Mesendoderm (in vitro differentiated cells): Measurements from ENCODE around the gene MS4A4A.

ENCODE experiments used
- DNase-seq: peaks from one replicate; pipeline ENCODE4 v3.0.0; 2013
- H2AK5ac ChIP-seq: 2 replicates; pipeline ENCODE4 v1.6.1; 2013; ENCODE audit warnings: low read length, inconsistent platforms
- H2BK120ac ChIP-seq: 2 replicates; pipeline ENCODE4 v1.6.1; 2013; ENCODE audit warnings: low read depth, mild to moderate bottlenecking, low read length, moderate library complexity, mixed read lengths
- H2BK15ac ChIP-seq: replicated peaks from 2 replicates; pipeline ENCODE4 v1.6.1; 2013; ENCODE audit warnings: low read depth, mild to moderate bottlenecking, moderate library complexity
- H2BK5ac ChIP-seq: 2 replicates; pipeline ENCODE4 v1.6.1; 2013; ENCODE audit warnings: low read length, inconsistent platforms
- H3K18ac ChIP-seq: 2 replicates; pipeline ENCODE4 v1.6.1; 2013; ENCODE audit warnings: mild to moderate bottlenecking, low read length, mixed read lengths
- H3K23ac ChIP-seq: one replicate; pipeline ENCODE4 v1.6.1; 2013; ENCODE audit warnings: low read length
- H3K27ac ChIP-seq: 2 replicates; pipeline ENCODE4 v1.5.1; 2013; ENCODE audit warnings: low read depth, mild to moderate bottlenecking, inconsistent platforms, low read length, moderate library complexity
- H3K27me3 ChIP-seq: 2 replicates; pipeline ENCODE4 v1.6.1; 2013; ENCODE audit warnings: low read length, control low read depth, mild to moderate bottlenecking, inconsistent platforms; ENCODE audit not compliant: insufficient read depth, poor library complexity
- H3K36me3 ChIP-seq: 2 replicates; pipeline ENCODE4 v1.6.1; 2013; ENCODE audit warnings: low read length, inconsistent platforms; ENCODE audit not compliant: control insufficient read depth, insufficient read depth
- H3K4ac ChIP-seq: one replicate; pipeline ENCODE4 v1.6.1; 2013; ENCODE audit warnings: low read depth, mild to moderate bottlenecking, low read length, moderate library complexity
- H3K4me1 ChIP-seq: 2 replicates; pipeline ENCODE4 v1.6.1; 2013; ENCODE audit warnings: low read depth, low read length, inconsistent platforms; ENCODE audit not compliant: control insufficient read depth
- H3K4me2 ChIP-seq: 2 replicates; pipeline ENCODE4 v1.6.1; 2013; ENCODE audit warnings: low read length
- H3K4me3 ChIP-seq: 2 replicates; pipeline ENCODE4 v1.5.1; 2013; ENCODE audit warnings: mild to moderate bottlenecking, low read length
- H3K56ac ChIP-seq: one replicate; pipeline ENCODE4 v1.6.1; 2013; ENCODE audit warnings: low read length
- H3K79me1 ChIP-seq: 2 replicates; pipeline ENCODE4 v1.6.1; 2013; ENCODE audit warnings: low read length, inconsistent platforms
- H3K79me2 ChIP-seq: 2 replicates; pipeline ENCODE4 v1.6.1; 2013; ENCODE audit warnings: mild to moderate bottlenecking, low read length; ENCODE audit not compliant: control insufficient read depth, insufficient read depth
- H3K9ac ChIP-seq: 2 replicates; pipeline ENCODE4 v1.6.1; 2013; ENCODE audit warnings: low read length, inconsistent platforms
- H4K5ac ChIP-seq: one replicate; pipeline ENCODE4 v1.6.1; 2013; ENCODE audit warnings: low read length
- H4K8ac ChIP-seq: one replicate; pipeline ENCODE4 v1.6.1; 2013; ENCODE audit warnings: low read depth, mild to moderate bottlenecking, control low read depth, low read length, moderate library complexity
- WGBS: extraction: QIAGEN DNeasy Blood & Tissue Kit; methylation state at CpG from one replicate; pipeline ENCODE4 v1.1.7; 2013; ENCODE audit warnings: low lambda C conversion rate, missing lambda C conversion rate; ENCODE audit not compliant: insufficient coverage; ENCODE audit errors: extremely low coverage; 5-methylcytosine and 5-hydroxymethylcytosine counted together

The MS4A4A gene

DNA sequence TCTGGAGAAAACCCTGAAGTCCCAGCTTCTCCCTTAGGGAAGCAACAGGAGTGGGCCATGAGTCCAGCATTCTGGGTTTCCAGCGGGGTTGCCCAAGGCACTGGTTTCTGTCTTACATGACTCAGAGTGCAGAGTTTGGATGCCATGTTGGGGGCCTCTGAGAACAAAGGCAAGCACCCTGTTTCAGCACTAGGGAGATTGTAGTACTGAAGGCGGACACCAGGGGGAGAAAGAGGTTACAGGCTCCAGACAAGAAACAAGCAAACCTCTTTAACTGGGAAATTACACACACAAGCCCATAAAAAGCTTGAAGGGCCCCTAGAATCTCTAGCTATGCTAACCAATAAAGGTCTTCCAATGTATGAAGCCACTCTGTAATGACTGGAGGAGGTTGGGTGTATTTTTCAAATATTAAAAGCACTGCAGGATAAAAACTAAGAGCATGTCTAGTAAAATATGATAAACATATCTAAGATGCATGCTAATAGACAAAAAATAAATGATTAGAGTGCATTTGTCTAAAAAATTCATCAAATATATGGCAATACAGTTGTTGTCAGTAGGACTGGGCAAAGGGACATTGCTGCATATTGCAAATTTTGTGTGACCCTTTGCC lies 53.6 kb downstream of the MS4A4A start:
- Histone ChIP-seq H4K5ac (no peak overlapping the region), H3K4ac (no peak overlapping the region), H3K56ac (no peak overlapping the region), H4K8ac (peak overlapping the region; percentile 39), H3K79me1 (no peaks in the 10 kb centered on the region), H3K4me1 (no peaks in the 10 kb centered on the region), H2BK120ac (no peak overlapping the region), H3K27ac (no peak overlapping the region), H3K4me2 (no peak overlapping the region), H3K23ac (no peak overlapping the region), H2BK15ac (no peak overlapping the region), H3K27me3 (no peaks in the 10 kb centered on the region), H3K18ac (no peak overlapping the region), H3K9ac (no peak overlapping the region), H3K4me3 (no peak overlapping the region), H2AK5ac (no peak overlapping the region), H2BK5ac (no peak overlapping the region), H3K79me2 (no peaks in the 10 kb centered on the region), H3K36me3 (no peaks in the 10 kb centered on the region)
- DNase-seq, result peak; percentile 89
- WGBS, result no CpG with 5 or more reads among the region's 2 CpGs

DNA sequence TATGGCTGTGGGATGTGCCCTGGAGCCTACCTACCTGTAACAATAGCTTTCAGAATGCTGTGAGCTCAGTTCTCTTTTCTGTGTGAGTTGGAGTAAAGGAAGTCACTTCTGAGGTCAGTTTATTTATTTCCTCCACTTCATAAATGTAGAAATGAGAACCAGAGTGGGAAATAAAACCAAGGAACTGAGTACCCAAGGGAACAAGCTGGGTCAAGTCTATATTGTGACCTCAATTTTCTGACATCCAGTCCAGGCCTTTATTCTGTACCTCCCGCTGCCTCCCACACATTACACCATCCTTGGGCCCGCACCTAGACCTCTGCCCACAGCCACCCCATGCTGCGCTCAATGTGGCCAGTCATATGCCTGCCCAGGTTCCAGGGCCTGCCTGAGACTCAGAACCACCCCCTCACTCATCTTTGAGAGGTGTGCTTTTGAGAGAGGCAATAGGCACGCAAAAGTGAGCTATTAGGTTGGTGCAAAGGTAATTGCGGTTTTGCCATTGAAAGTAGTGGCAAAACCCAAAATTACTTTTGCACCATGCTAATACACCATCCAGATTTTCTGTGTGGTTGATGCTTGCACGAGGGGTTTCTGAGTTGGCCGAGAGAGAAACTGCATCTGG lies 56.4 kb downstream of the MS4A4A start:
- H3K79me2 ChIP-seq, result no peaks in the 10 kb centered on the region
- no peak overlapping the region for H3K4me3 ChIP-seq
- no peak overlapping the region for H3K18ac ChIP-seq
- H4K8ac ChIP-seq, result no peak overlapping the region
- H3K4me2 ChIP-seq, result no peak overlapping the region
- H3K36me3 ChIP-seq, result no peaks in the 10 kb centered on the region
- H2BK5ac ChIP-seq, result no peak overlapping the region
- WGBS, result no CpG with 5 or more reads among the region's 7 CpGs
- H4K5ac ChIP-seq, result no peak overlapping the region
- no peak overlapping the region for H3K27ac ChIP-seq
- no peak for DNase-seq
- H2BK15ac ChIP-seq, result no peak overlapping the region
- no peak overlapping the region for H3K56ac ChIP-seq
- H3K9ac ChIP-seq, result no peak overlapping the region
- H2AK5ac ChIP-seq, result no peak overlapping the region
- no peak overlapping the region for H3K4ac ChIP-seq
- no peaks in the 10 kb centered on the region for H3K79me1 ChIP-seq
- H2BK120ac ChIP-seq, result no peak overlapping the region
- H3K4me1 ChIP-seq, result no peaks in the 10 kb centered on the region
- no peak overlapping the region for H3K23ac ChIP-seq
- H3K27me3 ChIP-seq, result no peaks in the 10 kb centered on the region

DNA sequence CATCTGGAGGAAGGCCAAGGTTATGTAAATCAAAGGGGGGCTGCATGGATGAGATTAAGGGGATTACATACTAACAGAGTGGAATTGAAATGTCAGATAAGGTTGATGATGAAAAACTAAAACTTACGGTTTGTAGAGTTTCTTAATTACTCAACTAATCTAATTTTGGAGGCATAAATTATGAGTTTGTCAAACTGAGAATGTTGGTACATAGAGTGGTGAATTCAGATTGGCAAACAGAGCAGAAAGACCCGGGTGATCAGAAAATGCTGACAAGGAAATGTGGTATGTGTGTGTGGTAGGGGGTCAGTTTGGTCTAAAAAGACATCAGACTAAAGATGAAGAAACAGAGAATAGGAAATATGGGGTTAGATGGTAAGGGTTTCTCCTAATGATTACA lies 57.6 kb downstream of the MS4A4A start:
- no peak overlapping the region for H3K9ac ChIP-seq
- no peak for DNase-seq
- no peak overlapping the region for H3K18ac ChIP-seq
- no peak overlapping the region for H3K56ac ChIP-seq
- no peak overlapping the region for H3K4ac ChIP-seq
- no peaks in the 10 kb centered on the region for H3K36me3 ChIP-seq
- no peaks in the 10 kb centered on the region for H3K4me1 ChIP-seq
- H4K5ac ChIP-seq, result no peak overlapping the region
- no peak overlapping the region for H3K23ac ChIP-seq
- no peak overlapping the region for H3K4me3 ChIP-seq
- no peaks in the 10 kb centered on the region for H3K27me3 ChIP-seq
- H3K79me2 ChIP-seq, result no peaks in the 10 kb centered on the region
- no peak overlapping the region for H2BK5ac ChIP-seq
- H2AK5ac ChIP-seq, result no peak overlapping the region
- WGBS, result no CpG with 5 or more reads among the region's 2 CpGs
- H2BK120ac ChIP-seq, result no peak overlapping the region
- no peak overlapping the region for H3K4me2 ChIP-seq
- H4K8ac ChIP-seq, result no peak overlapping the region
- no peak overlapping the region for H2BK15ac ChIP-seq
- H3K27ac ChIP-seq, result no peak overlapping the region
- no peaks in the 10 kb centered on the region for H3K79me1 ChIP-seq

DNA sequence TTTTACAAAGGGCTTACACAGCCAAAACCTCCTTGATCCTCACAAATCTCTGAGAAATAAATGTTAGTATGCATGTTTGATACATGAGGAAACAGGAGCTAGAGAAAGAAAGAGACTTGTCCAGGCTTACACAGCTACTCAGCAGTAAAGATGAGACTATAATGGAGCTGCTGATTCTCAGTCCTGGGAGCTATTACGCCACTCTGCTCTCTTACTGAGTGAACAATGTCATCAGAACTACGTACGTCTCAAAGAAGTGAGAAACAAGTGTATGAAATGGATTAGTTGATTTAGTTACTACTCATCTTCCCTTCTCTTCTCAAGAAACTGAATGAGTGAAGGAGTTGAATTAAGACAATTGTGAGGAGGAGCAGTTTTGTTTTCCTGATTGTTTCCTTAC lies 58.9 kb downstream of the MS4A4A start:
- Histone ChIP-seq H3K27ac (no peak overlapping the region), H3K79me2 (no peaks in the 10 kb centered on the region), H3K56ac (no peak overlapping the region), H2AK5ac (no peak overlapping the region), H4K5ac (no peak overlapping the region), H4K8ac (no peak overlapping the region), H3K4ac (no peak overlapping the region), H3K27me3 (no peaks in the 10 kb centered on the region), H3K4me2 (no peak overlapping the region), H3K4me1 (no peaks in the 10 kb centered on the region), H2BK120ac (no peak overlapping the region), H3K36me3 (no peaks in the 10 kb centered on the region), H3K4me3 (no peak overlapping the region), H3K9ac (no peak overlapping the region), H2BK5ac (no peak overlapping the region), H3K23ac (no peak overlapping the region), H2BK15ac (no peak overlapping the region), H3K79me1 (no peaks in the 10 kb centered on the region), H3K18ac (no peak overlapping the region)
- WGBS, result no CpG with 5 or more reads among the region's 3 CpGs
- no peak for DNase-seq

DNA sequence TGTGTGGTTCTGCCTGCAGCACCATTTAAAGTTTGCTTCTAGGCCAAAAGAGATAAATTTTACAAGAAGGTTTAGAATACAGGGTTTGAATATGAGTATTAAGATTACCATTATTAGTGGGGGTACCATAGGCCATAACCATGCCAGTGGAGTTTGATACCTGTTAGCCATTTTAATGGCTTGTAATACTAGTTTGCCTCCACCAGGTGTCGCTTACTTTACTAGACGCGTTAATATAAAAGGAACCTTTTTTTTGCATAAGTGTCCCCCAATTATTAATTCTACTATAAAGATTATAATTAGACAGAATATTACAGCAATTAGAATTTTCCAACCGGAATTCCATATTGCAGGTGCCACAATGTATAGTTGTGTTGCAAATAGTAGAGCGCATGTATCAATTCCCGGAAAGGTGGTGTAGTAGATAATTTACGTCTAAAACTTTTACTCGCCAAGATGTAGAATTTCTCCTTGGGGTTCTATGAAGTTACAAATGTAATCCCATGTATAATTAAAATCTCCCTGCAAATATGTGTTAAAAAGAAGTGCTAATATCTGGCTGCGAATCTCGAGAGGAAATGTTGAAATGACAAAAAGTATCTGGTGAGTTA lies 62.7 kb downstream of the MS4A4A start:
- Histone ChIP-seq H3K23ac (no peak overlapping the region), H3K4ac (no peak overlapping the region), H2BK120ac (no peak overlapping the region), H2BK5ac (no peak overlapping the region), H3K27ac (no peak overlapping the region), H3K18ac (no peak overlapping the region), H3K27me3 (no peaks in the 10 kb centered on the region), H3K4me3 (no peak overlapping the region), H2BK15ac (no peak overlapping the region), H3K79me1 (no peaks in the 10 kb centered on the region), H3K56ac (no peak overlapping the region), H3K4me1 (no peaks in the 10 kb centered on the region), H3K4me2 (no peak overlapping the region), H3K9ac (no peak overlapping the region), H3K79me2 (no peaks in the 10 kb centered on the region), H4K8ac (no peak overlapping the region), H2AK5ac (no peak overlapping the region), H3K36me3 (no peaks in the 10 kb centered on the region), H4K5ac (no peak overlapping the region)
- no CpG with 5 or more reads among the region's 10 CpGs for WGBS
- peak; percentile 36 for DNase-seq
